Stimulated activated CD4-positive, alpha-beta T cell treated with anti-CD3 and anti-CD28 coated beads, Interleukin-4, amount 100 ng/mL, for 1 hour (primary cell): ENCODE measurements around the gene SPTLC2.

ENCODE experiments used
- DNase-seq: peaks from one replicate; pipeline ENCODE4 v3.0.0-alpha.2; 2020

The SPTLC2 gene

DNA sequence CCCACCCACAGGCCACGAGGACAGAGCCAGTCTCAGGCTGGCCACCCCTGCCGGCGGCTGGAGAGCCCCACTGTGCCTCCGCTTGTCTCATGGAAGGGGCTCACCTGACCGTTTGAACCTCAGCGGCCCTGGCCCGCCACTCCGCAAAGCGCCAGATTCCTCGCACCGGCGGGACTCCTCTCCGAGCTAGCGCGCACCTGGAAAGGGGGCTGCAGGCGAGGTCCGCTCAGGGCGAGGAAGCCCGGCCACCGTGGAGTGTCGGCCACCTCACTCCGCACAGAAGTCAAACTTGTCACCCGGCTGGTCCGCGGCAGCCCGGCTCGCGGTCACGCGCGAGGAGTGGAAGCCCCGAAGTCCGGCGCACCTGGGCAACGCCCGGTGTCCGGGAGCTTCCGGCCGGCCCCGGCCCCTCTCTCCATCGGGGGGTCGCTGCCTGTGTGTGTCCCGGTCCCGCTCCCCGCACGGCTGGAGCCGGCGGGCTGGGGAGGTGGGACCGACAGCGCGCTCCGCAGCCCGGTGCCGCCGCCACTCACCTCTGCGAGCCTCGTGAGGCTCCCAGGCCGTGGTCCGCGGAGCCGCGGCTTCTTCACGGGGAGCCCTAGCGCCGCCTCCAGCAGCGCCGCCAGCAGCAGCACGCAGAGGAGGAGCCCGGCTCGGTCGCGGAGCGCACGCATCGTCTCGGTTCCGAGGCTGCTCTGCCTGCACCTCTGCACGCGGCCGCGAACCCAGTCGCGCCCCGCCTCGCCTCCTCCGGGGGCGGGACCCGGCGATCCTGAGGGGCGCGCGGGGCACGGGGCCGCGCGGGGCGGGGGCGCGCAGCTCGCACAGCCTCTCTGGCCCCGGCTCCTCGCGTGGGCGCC lies 118.1 kb downstream of the SPTLC2 start, which contains the start of gene ISM2:
ISM2 (minus strand) TSS at position 697 of the 860 bp plus-strand sequence; CDS start at position 674, 23 bp downstream.
- DNase-seq, result peak; percentile 54

DNA sequence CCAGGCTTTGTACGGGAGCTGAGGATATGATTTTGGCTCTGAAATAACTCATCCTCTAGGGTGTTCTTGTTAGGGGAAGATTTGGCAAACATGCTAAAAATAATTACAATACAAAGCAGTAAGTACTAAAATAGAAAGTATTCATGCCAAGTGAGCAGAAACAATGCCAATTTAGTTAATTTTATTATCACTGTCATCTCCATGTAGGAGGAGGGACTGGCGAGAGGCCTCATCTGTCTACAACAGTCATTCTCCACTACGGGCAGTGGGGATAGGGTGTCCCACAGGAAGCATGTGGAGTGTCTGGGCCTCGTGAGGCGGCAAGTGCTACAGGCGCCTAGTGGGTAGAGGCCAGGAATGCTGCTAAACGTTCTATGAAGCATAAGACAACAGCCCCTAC lies 121.1 kb downstream of the SPTLC2 start:
- DNase-seq, result no peak

DNA sequence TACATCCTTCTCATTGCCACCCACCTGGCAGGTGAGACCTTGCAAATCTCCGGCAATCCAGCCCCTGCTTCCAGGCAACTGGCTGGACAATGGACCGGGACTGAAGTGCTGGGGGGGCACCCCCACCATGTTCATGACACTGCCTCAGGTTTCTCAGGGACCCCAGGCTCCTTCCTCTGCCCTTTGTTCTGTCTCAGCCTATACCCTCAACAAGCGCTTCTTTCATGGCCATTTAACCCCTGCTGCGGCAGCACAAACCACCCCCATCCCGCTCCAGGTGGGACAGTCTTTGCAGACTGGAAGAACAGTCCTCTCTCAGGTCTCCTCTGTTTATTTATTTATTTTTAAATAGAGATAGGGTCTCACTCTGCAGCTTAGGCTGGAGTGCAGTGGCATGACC lies 125.4 kb downstream of the SPTLC2 start:
- DNase-seq, result no peak

DNA sequence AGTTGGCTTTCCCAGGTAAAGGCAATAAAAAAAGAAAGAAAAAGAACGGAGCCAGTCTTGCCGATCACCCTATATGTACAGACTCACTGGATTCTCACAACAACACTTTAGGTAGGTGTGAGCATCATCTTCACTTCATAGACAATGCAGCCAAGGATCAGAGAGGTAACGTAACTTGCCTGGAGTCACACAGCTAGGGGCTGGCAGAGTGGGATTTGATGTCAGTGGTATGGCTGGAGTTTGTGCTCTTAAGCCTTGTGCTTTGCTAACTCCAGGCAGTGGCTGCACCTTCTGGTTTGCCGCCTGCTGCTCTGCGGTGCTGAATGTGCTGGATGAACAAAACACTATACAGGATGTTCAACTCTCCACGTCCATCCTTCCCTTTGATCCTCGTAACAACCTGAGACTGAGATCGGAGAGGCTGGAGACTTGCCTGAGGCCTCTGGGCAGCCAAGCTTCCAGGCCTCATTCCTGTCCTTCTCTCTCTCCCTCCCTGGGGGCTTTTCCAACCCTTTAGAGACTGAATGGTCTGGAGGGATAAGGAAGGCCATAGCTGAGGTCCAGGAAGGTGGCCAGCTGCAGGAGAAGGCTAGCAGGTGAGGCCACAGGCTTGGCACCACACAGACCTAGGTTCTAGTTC lies 126.0 kb downstream of the SPTLC2 start:
- DNase-seq, result no peak

DNA sequence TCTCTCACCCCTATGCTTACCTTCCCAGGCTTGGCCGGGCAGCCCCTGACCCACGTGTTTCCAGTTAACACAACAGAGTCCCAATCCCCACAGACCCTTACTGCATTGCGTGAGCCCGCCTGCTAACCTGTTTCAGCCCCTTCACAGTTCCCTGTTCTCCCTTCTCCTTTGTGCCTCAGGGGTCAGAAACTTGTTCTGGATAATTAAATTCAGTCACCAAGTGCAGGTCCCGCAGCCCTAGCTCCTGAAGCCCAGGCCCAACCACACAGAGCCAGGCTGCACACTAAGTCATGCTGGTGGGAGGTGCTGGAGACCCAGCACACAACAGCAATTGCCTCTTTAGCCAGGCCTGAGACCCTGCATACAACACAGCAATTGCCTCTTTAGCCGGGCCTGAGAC lies 127.4 kb downstream of the SPTLC2 start:
- DNase-seq, result no peak

DNA sequence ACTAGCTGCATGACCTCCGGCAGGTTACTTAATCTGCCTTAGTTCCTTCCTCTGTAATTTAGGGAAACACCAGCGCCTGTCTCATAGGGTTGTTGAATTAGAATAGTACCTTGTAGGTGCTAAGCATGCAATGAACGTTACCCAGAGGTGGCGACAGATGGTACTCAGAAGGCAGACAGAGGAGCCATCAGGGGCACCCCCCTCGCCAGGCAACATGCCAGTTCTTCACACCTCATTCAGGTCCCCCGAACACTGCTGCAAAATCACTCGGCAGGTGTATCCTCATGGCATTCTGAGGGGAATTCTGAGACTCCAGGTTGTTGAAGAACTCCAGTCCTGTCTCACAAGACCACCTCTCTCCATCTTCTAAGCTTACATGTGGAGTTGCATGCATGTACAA lies 127.9 kb downstream of the SPTLC2 start:
- no peak for DNase-seq

DNA sequence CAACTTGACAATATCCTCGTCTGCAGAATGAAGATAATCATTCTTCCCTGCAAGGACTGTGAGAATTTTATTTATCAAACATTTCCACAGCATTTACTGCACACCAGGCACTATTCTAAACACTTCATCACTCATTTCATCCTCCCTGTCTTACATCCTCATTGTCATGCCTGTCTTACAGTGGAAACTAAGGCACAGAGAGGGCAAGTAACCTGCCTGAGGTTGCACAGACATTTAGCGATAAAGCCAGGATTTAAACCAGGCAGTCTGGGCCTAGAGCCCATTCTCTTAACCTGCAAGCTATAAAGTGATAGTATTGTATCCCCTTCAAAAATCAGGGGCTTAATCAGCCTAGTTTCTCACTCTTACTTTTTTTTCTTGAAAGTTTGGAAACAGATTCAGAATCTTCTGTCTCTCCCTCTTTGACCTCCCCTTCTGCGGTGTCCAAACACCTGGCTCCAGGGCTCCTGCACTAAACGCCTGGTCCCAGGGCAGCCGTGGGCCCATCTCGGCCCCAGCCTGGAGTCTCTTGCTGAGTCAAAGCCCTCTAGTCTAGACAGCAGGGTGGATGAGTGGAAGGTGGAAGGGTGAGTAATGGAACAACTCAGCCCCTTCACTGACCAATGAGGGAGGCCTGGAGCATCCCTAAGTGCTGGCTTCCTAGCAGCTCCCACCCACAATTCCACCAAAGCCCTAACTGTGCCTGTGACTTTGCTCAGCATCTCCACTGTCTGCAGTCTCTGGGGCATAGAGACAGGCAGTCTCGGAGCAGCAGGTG lies 130.3 kb downstream of the SPTLC2 start:
- DNase-seq, result no peak

DNA sequence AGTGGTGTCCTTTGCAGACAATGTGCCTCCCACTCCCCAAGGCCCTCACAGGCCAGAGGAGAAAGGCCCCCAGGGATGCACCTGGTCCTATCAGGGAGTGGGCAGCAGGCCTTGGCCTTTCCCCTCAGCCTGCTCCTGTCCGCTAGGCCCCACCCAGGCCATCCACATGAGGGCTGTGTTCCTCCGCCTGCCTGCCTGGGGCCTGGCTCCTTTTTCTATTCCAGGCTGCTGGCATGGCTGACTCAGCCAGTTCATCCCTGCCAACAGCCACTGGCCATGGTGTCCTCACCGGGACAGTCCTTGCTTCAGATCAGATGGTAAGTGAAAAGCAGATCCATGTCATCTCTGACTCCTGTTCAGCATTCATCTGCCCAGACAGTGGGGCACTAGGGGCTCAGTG lies 131.2 kb downstream of the SPTLC2 start:
- no peak for DNase-seq

DNA sequence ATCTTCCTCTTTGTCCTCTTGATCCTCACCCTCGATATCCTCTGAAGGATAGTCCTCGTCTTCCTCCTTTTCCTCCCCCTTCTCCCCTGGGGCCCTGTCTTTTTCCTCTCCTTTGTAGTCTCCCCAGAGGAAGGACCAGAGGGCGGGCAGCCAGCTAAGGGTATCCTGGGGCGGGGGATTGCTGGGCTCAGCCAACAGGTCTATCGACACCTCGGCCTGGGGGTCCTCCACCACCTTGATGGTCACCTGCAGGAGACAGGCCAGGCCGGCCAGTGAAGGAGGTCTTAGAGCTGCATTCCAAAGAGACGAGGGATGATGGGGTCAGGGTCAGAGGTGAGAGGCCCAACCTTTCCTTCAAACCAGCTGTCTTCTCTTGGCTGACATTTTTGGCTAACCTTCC lies 134.0 kb downstream of the SPTLC2 start:
- no peak for DNase-seq

DNA sequence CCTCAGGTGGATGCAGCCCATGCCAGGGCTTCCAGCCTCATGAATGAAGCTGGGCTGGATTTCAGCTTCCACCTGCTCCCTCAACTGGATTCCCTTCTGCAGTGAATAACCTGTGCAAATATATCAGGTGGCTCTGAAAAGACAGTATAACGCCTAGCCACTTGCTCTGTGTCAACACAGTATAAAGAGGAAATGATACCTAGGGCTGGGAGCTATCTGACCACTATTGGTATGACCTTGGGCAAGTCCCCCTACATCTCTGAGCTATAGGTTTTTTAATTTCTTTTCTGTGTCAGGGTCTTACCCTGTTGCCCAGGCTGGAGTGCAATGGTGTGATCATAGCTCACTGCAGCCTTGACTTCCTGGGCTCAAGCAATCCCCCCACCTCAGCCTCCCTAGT lies 137.6 kb downstream of the SPTLC2 start:
- DNase-seq, result no peak

DNA sequence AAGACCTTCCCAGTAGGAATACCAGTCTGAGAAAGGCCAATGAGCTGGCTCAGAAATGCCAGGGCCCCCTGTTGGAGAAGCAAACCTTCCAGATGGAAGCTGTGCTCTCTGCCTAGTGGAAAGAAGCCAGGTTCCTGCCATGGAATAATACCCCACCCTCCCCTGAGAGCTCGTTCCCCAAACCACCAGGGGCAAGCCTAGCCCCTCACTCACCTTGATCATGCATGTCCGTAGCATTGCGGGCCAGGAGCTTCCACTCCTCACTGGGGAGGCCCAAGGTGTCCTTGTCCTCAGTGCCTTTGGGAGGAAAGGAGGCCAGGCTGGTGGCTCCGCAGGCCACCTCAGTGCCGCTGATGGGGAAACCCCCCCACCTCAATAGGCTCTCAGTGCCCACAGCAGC lies 138.4 kb downstream of the SPTLC2 start:
- no peak for DNase-seq

DNA sequence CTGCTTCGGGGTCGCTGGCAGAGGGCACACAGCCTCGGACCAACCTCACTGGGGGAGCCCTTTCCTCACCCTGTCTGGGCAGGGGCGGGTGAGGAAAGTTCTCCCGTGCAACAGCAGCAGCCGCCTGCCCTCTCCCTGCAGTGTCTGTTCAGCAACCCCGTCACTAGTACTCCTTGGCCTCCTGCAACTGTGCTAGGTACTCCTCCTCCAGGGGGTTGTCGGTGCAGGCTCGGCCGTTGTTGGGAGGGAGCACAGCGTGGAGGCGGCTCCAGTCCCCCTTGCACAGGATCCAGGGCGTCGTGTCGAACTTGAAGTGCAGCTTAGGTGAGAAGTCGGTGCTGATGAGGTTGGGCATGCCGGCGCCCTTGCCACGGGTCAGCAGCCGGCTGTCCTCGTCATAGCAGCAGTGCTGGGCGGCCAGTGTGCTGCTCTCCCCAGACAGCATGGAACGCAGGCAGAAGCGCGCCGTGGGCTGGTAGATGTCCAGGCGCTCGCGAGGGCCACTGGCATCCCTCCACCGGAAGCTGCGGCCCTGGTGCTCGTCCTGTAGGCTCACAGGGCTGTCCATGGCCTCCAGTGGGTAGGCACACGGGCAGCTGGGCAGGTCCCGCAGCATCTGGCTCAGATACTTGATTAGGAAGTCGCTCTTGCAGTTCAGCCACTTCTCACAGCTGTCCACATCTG lies 140.9 kb downstream of the SPTLC2 start:
- DNase-seq, result no peak

DNA sequence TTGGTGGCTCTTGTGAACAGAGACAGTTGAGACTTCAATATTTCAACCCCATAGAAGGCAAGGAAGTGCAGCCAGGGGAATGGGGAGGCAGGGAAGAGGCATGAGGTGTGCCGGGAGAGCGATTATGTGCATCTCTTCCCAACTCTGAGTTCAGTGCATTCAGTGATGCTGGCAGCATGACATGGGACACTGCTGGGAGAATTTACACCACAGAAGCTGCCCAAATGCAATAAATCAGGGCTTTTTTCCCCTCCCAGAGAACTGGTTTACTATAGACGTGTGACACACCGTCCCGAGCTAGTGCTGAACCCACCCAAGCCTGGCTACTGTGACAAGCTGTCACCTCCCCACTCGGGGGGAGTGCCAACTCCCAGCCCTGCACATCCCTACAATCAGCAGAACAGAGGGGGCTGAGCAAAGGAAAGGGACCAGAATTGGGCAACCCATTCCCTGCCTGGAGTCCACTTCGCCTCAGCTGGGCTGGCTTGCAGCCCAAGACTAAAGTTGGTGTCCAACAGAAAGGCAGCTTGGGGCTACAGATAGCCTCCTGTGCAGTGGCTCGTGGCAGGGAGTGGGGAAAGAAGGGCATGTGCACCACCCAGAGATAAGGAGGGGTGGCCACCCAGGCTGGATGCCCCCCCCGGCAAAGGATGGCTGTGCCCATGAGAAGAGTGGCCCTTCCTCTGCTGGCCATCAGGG lies 141.8 kb downstream of the SPTLC2 start:
- DNase-seq, result no peak

DNA sequence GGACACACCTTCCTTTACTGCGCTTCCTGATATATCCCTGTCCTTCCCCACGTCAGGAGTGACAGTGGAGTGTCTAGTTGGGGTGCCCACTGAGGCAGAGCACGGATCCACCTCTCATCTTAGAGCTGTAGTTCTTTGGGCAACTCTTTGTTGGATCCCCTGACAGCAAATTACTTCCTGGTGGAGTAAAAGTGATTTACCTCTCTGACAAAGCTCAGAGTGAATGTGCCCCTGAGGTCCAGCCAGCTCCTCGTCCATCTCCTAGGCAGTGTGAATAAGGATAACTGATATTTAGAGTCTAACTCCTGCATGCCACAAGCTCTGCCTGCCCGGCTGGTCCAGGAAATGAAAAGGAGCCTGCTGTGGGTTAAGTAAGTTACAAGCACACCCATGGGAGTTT lies 142.5 kb downstream of the SPTLC2 start:
- DNase-seq, result no peak

DNA sequence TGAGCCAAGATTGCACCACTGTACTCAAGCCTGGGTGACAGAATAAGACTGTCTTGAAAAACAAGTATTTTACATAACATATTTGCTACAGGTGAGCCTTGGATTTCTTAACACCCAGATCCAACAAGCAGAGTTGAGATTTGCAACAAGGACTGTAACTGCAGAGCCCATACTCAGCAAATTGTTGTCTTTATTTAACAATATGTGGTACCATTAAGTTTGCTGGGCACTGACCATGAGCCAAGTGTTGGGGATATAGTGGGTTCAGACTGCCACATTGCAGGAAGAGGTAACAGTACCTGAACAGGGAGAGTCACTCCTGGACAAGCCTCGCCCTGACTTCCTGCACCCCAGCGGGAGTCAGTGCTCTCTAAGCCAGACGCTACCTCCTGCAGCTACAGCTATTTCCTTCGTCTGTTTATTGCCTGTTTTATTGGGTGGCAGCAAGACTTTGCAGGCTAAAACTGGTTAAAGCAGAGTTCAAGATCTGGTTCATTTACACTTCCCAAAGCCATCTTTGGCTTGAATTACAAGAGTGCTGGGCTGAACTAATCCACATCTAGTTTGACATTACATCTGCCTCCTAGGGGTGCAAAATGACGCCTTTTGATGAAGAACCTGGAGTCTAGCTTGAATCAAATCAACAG lies 146.1 kb downstream of the SPTLC2 start:
- DNase-seq, result no peak

DNA sequence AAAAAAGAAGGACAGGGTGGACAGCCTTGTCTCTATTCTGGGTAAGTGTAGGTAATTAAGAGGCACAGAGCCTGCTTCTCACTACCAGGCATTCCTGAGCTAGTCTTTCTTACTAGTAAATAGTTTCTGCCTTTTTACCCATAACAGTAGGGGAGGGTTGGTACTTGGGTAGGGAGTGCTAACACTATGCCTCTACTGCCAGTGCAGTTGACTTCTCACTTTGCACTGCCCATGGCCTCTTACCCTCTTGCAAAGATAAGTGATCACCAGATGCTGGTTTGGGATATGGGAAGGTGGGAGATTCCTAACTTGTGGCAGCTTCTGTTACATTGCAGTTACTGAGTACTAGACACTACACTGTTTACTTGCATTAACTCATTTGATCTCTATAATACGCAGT lies 146.9 kb downstream of the SPTLC2 start:
- no peak for DNase-seq

DNA sequence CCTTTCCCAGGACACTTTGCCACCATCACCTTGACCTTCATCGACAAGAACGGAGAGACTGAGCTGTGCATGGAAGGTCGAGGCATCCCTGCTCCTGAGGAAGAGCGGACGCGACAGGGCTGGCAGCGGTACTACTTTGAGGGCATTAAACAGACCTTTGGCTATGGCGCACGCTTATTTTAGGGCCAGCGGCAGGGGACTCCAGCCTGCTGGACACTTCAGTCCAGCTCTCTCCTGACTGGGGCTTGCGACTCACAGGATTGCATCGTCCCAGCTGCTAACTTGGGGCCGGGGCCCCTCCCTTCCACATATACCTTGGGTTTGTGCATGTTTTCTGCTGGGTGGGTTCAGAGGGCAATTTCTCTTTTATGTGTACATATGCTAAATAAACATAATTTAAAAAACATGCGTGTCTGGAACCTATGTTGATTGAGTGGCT lies 147.4 kb downstream of the SPTLC2 start:
- no peak for DNase-seq

DNA sequence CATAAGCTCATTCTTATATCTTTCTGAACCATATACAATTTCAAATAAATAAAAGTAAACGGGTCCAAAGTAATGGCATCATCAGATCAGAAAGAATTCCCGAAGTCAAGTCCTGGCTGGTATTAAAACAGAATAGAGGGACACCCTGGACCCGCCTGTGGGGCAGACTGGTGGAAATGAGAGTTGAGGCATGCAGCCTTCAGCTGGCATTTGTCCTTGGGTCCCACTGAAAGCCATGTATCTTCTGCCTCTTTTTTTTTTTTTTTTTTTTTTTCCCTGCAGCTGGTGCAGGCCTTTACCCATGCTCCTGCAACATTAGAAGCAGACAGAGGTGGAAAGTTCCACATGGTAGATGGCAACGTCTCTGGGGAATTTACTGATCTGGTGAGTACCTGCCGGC lies 148.6 kb downstream of the SPTLC2 start:
- no peak for DNase-seq

DNA sequence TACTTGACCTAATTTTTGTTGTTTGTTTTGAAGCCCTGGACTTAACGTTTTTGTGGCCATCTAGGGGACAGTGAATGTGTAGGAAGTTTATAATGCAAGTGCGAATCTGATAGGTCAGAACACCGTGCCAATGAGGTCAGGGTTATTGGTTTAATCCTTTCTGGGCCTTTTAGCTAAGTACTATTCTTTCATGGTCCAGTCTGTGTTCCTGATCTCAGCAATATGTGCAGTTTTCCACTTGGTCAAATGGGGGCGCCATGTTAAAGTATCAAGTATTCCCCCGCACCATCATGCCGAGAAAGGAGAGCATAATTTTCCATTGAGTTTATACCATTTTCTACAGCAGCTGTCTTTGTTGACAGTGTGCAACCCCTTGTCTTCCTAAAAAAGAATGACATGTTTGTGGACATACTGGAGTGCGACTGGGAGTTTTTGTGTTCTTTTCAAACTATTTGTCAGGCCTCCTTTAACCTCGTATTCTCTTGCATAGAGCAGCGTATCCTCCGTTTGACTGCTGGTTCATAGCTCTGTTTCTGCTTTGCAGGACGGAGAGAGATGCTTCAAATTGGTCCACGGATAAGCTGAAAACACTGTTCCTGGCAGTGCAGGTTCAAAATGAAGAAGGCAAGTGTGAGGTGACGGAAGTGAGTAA lies 157.2 kb downstream of the SPTLC2 start:
- peak; percentile 55 for DNase-seq

DNA sequence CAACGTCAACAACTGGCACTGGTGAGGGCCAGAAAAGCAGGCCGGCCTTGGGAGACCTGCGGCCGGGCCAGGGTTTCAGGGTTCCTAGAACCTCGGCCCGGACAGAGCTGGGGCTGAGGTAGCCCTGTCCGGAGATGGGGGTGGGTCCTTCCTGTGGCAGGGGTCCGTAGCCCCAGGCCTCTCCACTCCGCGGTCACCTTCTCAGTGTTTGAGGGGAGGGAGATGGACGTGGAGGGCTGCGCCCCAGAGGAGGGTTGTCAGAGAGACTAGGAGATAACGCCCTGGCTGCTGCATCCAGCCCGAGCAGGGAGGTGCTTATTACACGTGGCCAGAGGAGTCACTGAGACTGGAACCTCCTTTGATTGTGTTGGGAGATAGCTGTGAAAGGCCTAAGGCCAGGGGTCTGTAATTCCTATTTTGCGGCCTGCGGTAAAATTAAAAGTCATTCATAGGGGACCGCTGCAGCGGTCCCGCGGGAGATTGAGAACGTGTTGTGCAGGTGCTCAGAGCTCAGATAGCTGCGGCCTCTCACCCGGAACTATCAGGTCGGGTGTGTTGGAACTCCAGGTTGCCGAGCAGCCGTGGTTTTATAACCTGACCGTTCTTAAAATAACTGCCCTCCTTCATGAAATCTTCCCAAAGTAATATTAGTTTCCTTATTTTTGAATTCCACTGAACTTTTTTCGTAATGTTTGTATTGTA lies 158.0 kb downstream of the SPTLC2 start:
- DNase-seq, result peak; percentile 29
